GM15510 (cell line): ENCODE results near the gene PKNOX2.

Source experiments
- POLR2A ChIP-seq: IDR thresholded peaks from 3 replicates; pipeline ENCODE4 v1.6.1; 2011; ENCODE audit warnings: borderline replicate concordance; ENCODE audit not compliant: insufficient read length; ENCODE audit errors: extremely low read depth

PKNOX2 gene

DNA sequence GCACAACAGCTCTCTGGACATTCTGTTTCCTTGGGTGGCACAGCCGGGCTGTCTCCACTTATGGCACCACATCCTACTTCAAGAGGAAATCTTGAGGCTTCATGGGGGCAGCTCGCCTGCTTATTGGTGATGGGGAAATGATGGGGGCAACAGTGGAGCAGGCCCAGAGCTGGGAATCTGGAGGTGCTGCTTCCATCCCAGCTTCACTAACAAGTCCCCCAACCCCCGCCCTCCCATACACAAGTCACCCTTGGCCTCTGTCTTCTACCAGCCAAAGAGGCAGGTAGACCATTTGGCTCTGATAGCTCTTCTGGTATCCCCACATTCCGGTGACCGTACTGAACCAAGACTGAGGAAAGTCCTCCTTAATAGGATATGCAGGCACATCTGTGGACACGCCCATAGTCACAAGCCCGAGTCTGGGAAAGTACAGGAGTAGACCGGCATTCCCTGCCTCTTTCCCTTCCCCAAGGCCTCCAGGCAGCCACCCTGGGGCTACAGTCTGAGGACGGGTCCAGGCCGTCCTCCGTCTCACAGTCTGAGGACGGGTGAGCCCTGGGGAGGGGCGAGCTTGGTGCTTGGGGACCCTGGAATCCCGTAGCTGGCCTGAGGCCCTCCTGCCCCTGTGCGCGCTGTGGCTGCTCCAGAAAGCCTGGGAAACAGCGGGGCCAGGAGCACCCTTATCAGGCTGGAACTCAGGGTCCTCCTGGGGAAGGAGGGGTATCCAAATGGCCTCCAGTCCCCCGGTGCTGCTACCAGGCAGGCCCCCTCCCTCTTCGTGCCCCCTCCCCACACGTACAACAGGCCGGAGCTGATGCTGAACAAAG lies 185.9 kb downstream of the PKNOX2 start:
- TF ChIP-seq POLR2A: no peak

DNA sequence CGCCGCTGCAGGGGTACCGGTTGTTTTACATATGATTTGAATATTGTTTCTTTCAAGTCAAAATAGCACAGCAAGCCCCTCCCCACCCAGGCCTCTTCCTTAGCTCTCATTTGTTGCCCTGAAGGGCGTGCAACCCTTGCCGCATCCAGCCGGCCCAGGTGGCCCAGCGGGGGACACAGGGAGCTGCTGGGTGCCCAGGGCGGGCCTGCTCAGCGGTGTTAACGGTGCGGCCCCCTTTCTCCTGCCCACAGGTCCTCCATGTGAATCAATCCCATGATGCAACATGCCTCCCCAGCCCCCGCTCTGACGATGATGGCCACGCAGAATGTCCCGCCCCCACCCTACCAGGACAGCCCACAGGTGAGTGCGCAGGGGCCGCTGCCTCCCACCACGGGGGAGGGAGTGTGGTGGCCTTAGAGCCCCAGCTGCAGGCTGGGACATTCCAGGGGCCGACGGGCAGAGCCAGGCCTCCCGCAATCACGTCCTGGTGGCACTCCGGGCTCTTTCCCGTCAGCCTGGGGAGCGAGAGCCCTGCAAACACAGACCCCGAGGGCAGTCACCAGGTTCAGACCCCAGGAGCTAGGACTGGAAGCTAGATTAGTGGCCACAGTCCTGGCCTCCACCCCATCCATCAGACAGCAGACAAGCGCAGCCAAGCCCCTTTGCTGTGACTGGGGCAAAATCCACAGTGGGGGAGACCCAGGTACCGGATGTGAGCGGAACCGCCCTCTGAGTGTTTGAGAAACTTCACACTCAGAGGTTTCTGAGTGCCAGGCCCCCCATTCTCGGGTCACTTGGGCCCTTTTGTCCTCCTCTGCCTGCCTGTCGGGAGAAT lies 186.7 kb downstream of the PKNOX2 start:
- no peak for TF ChIP-seq POLR2A

- TF ChIP-seq POLR2A: no peak
Measured at GRCh38 chr11:125351868-125352250, 187.3 kb downstream of the PKNOX2 start.

DNA sequence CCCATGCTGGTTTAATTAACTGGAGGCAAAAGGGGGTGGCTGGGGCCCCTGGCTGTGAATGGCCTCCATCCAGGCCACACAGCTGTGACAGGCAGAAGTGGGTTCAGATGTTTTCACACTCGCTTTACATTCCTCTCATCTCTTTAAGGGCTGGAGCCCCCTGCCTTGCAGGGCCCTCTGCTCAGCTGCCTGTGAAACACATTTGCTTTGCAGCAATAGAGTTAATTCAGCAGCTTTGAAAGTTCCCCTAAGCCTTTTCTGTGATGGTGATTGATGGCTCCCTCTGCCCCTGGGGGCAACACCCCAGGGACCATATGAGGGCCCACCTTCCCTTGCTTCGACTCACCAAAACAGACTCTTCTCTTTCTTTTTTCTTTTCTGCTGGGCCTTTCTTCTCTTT lies 192.2 kb downstream of the PKNOX2 start:
- TF ChIP-seq POLR2A: no peak

GRCh38 chr11:125357551-125357950 lies 193.0 kb downstream of the PKNOX2 start:
- TF ChIP-seq POLR2A: no peak

GRCh38 chr11:125358254-125358840 lies 193.8 kb downstream of the PKNOX2 start:
- TF ChIP-seq POLR2A: no peak

GRCh38 chr11:125359130-125359529 lies 194.6 kb downstream of the PKNOX2 start:
- TF ChIP-seq POLR2A: no peak

DNA sequence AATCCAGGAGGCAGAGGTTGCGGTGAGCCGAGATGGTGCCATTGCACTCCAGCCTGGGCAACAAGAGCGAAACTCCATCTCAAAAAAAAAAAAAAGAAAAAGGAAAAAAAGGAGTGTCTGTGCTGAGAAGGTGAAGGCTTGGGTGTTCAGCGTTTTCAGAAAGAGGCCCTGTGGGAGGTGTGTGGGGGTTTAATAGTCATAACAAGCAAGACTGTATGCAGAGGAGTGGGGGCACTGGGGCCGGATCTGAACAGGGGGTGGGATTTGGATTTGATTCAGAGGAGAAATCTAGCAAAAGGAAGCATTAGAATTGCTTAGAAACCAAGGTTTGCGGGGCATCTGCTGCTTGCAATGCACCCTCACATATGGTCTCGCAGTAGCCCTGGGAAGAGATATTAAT lies 195.5 kb downstream of the PKNOX2 start:
- TF ChIP-seq POLR2A: no peak

DNA sequence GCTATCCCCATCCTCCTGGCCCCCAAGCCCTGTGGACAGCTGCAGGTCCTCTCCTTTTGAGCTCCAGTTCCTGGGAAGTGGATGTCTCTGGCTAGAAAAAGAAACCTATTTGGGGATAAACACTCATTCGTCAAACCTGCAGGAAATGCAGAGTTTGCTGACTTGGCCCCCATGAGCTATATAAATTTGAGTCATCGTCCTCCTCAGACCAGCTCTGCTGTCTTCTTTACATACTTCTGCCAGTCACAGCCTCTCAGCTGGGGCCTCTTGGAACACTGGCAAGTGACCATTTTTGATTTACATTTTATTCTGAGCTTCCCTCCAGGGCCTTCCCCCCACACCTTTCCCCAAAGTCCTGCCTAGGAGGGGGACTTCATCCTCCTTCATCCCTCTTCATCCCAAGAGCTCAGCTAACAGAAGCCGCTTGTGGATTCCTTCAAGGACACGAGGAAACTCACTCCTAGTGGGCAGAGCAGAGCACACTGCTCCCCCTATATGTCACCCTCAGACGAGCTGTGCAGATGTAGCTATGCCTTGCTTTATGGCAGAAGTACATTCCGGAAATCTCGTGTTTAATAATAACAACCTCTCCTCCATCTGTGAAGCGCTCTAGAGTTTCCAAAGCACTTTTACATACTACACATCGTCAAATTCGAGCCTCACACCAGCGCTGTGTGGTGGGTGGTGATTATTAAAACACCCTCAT lies 199.7 kb downstream of the PKNOX2 start:
- TF ChIP-seq POLR2A: no peak

GRCh38 chr11:125365196-125365931 lies 200.8 kb downstream of the PKNOX2 start:
- no peak for TF ChIP-seq POLR2A

- TF ChIP-seq POLR2A: no peak
Measured at GRCh38 chr11:125367710-125368109, 203.2 kb downstream of the PKNOX2 start.

- TF ChIP-seq POLR2A: no peak
Measured at GRCh38 chr11:125368757-125369156, 204.2 kb downstream of the PKNOX2 start.

DNA sequence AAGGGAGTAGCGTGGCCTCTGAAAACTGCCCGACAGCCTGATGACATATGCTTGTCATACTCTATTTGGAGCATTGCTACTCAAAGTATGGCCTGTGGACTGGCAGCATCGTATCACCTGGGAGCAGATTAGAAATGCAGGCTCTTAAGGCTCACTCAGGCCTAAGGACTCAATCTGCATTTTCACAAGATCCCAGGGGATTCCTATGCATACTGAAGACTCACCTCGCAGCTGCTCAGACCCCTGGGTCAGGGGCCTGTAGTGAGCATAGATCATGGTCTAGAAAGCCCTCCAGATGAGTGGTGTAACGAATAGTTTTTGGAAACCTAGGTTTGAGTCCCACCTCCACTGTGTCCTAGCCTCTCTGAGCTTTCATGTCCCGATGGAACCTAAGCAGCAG lies 205.3 kb downstream of the PKNOX2 start:
- TF ChIP-seq POLR2A: no peak
